Occipital lobe (tissue), 2 donors: ENCODE measurements around the gene SUFU. TPM values are rescaled to one million over a fixed set of nuclear protein-coding genes. Genes with fewer than 3 reads are reported as not detected.

Experiments
- DNase-seq: peaks from one replicate; lab custom pipeline; 2025; lab: John Stamatoyannopoulos, UW
- total RNA-seq: library from RNA; depleted of rRNA; stranded (reverse); fragments of >200 nt; gene quantifications from one replicate; pipeline ENCODE4 v1.2.3, GENCODE V29; 2014

Gene SUFU
- total RNA-seq, 1 donor from 2014 or later: 3.1 TPM

- no peak for DNase-seq
Observed at GRCh38 chr10:102617041-102617440, 113.3 kb downstream of the SUFU start.

GRCh38 chr10:102617816-102618215 is 114.0 kb downstream of the SUFU start:
- no peak for DNase-seq

- no peak for DNase-seq
Observed at GRCh38 chr10:102619281-102619981, 115.7 kb downstream of the SUFU start.

GRCh38 chr10:102620138-102620590 is 116.4 kb downstream of the SUFU start:
- DNase-seq: no peak

- DNase-seq: no peak
Observed at GRCh38 chr10:102620591-102621442, 117.0 kb downstream of the SUFU start.

- DNase-seq: no peak
Observed at GRCh38 chr10:102621443-102622325, 117.9 kb downstream of the SUFU start.

GRCh38 chr10:102624094-102624493 is 120.3 kb downstream of the SUFU start:
- no peak for DNase-seq

- no peak for DNase-seq
Observed at GRCh38 chr10:102624751-102625645, 121.2 kb downstream of the SUFU start.

- no peak for DNase-seq
Observed at GRCh38 chr10:102626026-102626685, 122.4 kb downstream of the SUFU start.

GRCh38 chr10:102627291-102627735 is 123.5 kb downstream of the SUFU start:
- DNase-seq: no peak

- no peak for DNase-seq
Observed at GRCh38 chr10:102627736-102628293, 124.0 kb downstream of the SUFU start.

- peak; percentile 73 for DNase-seq
Observed at GRCh38 chr10:102628451-102628911, 124.7 kb downstream of the SUFU start.

- DNase-seq: no peak
Observed at GRCh38 chr10:102629661-102630614, 126.2 kb downstream of the SUFU start.

- no peak for DNase-seq
Observed at GRCh38 chr10:102630663-102631062, 126.9 kb downstream of the SUFU start.

- no peak for DNase-seq
Observed at GRCh38 chr10:102631525-102632393, 128.0 kb downstream of the SUFU start.

- no peak for DNase-seq
Observed at GRCh38 chr10:102632394-102633111, 128.8 kb downstream of the SUFU start.

- DNase-seq: no peak
Observed at GRCh38 chr10:102633287-102633686, 129.5 kb downstream of the SUFU start.
